D341Med (cell line): ENCODE data around the gene TCOF1.

Experiments
- DNase-seq: peaks from one replicate; pipeline ENCODE4 v3.0.0; 2012; ENCODE audit warnings: low spot score

Gene TCOF1

DNA sequence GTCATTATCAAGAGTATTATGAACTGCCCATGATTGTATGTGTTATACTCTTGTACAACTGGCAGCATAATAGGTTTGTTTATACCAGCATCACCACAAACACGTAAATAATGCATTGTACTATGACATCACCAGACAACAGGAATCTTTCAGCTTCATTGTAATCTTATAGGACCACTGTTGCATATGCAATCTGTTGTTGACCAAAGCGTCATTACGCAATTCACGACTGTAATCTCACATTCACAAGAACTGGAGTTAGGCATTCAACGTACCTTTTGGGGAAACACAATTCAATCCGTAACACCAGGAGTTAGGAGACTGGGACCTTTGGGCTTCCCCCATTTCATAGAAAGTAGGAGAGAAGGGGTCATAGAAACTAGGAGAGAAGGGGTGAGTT lies 34.4 kb upstream of the TCOF1 start:
- DNase-seq: no peak

GRCh38 chr5:150323819-150324218 lies 33.7 kb upstream of the TCOF1 start:
- no peak for DNase-seq

DNA sequence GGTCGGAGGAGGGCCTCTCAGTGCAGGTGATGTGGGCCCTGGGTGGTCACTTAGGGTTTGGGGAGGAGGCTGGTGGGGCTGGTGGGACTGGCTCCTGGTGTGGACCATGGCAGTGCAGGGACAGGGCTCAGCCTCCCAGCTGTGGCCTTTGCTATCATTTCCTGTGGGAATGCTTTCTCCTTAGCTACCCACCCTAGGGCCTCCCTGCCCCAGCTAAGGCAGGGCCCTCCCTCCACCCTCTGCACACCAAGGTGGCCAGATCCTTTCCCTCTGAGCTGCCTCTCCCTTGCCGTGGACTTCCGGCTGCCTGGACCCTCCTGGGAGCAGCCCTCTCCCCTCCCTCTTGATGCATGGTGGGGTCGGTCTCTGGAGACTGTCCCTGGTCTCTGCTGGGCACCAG lies 32.1 kb upstream of the TCOF1 start:
- no peak for DNase-seq

DNA sequence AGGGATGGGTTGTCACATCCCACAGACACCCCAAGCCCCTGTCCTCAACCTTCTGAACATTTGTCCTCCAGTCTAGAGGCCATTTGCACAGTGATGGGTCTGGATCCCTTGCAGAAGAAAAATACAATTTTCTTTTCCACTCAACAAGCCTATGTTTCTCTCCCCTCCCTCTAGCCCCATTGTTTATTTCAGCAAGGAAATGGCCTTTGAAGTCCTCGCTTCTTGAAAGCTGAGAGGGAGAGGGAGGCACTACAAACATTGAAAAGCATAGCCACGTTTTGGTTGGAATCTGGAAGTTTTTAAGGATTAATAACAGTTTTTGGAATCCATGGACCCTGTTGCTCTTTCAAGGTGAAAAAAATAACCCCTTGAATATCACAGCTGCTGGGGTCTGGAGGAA lies 30.8 kb upstream of the TCOF1 start:
- DNase-seq: no peak

GRCh38 chr5:150327139-150327538 lies 30.4 kb upstream of the TCOF1 start:
- no peak for DNase-seq

DNA sequence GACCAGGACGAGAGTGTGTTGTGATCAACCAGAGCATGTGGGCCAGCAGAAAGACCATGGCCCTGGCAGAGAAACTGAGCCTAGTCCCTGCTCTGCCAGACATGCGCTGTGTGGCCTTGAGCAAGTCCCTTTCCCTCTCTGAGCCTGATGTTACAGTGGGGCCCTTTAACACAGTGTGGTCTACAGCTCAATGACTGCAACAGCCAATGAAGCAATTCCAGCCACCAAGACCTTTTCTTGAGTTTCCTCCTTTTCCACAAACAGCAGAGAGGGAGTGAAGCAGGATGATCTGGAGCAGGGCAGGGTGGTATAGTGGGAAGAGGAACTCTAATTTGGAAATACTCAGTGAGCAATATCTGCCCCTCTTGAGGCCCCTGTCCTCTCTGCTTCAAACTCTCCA lies 29.0 kb upstream of the TCOF1 start:
- no peak for DNase-seq

GRCh38 chr5:150329038-150329437 lies 28.5 kb upstream of the TCOF1 start:
- no peak for DNase-seq

- DNase-seq: no peak
These were observed 27.3 kb upstream of the TCOF1 start for GRCh38 chr5:150329881-150330876.

DNA sequence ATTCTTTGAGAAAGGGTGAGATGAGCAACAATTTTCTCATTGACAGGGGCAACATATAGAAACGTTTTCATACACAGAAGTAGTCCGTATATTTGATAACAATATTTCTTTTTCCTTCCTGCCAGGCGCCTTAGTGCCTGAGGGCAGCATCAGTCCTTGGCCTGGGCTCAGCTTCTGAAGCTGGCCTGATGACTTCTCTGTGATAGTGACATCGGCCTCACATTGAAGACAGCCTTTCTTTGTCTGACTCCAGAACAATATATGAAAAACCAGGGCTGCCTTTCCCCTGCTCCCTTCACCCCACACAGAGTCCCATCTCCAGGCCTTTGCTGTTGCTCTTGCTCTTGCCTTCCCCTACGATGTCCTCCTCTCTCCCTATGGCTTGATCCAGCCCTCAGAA lies 24.1 kb upstream of the TCOF1 start:
- DNase-seq: no peak

GRCh38 chr5:150335778-150336177 lies 21.7 kb upstream of the TCOF1 start:
- no peak for DNase-seq

DNA sequence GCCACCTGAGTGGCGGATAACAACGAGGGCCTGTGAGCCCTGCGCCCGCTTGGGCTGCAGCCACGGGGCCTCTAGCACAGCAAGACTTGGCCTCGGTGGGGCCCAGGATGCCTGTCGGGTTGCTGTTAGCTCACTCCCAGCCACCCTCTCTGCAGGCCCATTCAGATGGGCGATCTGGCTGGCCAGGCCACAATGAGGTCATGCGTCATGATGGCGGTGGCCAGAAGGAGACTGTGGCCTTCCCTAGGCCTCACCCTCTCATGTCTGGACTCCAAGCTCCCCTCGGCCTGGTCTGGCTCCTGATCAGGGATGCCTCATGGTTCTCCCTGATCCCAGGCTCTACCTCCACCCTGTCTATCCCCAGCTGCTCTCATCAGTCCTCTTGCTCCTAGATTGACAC lies 19.0 kb upstream of the TCOF1 start:
- no peak for DNase-seq

DNA sequence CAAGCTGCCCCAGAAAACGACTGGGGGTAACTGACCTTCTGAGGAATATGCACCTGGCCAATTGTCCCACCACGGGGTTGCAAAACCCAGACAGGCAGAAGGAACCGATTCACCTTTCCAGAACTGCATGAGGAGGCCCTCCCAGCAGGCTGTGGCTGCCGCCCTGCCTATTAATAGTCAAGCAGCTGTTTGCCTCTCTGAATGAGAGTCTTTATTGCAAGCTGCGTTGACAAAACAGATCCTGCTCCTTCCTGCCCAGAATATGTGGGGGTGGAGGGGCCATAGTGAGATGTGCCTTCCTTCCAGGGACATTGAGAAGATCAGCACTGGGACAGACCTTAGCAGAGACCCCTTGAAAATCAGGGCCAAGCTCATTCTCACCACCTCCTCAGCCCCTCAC lies 18.3 kb upstream of the TCOF1 start:
- DNase-seq: no peak

- DNase-seq: no peak
These were observed 17.7 kb upstream of the TCOF1 start for GRCh38 chr5:150339841-150340240.

DNA sequence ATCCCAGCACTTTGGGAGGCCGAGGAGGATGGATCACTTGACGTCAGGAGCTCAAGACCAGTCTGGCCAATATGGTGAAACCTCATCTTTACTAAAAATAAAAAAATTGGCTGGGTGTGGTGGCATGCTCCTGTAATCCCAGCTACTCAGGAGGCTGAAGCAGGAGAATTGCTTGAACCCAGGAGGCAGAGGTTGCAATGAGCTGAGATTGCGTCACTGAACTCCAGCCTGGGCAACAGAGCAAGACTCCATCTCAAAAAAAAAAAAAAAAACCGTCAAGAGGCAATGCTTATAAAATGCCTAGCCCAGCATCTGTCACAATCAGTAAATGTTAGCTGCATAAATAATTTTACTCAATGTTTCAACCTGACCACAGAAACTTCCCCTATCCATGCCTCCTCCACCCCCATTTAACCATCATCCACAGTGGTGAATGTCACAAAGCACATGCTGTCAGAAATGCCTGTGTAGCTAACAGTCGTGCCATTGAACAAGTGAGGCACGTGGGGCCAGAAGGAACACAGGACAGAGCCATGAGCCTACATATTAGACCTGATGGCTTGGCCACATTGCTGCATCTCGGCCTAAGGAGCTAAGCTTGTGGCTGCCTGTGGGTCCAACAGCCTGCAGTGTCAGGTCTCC lies 16.8 kb upstream of the TCOF1 start:
- DNase-seq: no peak

DNA sequence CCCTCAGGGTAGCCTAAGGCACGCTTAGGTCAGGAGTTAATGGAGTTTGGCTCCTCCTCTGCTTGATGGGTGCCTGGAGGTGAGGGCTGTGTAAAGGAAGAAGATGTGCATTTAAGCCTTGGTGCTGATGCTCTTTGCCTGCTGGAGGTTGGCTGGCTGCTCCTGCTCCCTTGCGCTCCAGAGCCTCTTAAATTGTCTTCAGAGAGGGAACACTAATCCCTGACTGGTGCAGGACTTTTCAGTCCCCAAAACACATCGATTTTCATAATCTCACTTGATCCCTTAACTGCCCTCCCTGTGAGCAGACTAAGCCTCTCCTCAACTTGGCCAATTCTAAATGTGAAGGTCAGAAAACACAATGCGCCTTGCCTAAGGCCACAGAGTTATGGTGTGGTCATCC lies 16.2 kb upstream of the TCOF1 start:
- DNase-seq: peak; percentile 55

- DNase-seq: no peak
These were observed 15.5 kb upstream of the TCOF1 start for GRCh38 chr5:150341989-150342388.

GRCh38 chr5:150342583-150342982 lies 14.9 kb upstream of the TCOF1 start:
- DNase-seq: no peak

DNA sequence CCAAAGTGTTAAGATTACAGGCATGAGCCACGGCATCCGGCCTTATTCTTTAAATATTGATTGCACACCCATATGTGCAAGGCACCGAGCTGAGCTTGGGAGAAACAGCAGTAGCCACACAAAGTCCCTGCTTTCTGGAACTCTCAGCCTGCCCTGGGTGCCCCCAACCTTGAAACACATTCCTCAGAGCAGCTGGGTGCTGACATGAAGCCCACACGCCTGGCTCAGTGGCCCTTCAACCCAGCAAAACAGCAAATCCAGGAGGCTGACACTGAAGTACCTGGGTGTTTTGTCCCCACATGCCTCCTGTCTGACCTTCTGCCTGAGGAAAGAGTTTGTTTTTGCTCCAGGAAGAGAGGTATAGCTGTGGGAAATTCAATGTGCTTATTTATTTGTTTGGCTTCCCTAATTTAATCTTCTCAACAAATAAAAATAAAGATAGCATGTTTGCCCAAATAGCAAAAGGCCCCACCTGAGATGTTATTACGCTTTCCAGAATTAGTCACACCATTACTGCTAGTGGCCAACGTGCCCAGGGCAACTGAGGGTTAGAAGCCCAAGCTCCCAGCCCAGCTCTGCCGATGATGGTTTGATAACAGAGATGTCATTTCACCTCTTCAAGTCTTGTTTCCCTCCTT lies 13.4 kb upstream of the TCOF1 start:
- DNase-seq: no peak

GRCh38 chr5:150345716-150346115 lies 11.8 kb upstream of the TCOF1 start:
- no peak for DNase-seq

DNA sequence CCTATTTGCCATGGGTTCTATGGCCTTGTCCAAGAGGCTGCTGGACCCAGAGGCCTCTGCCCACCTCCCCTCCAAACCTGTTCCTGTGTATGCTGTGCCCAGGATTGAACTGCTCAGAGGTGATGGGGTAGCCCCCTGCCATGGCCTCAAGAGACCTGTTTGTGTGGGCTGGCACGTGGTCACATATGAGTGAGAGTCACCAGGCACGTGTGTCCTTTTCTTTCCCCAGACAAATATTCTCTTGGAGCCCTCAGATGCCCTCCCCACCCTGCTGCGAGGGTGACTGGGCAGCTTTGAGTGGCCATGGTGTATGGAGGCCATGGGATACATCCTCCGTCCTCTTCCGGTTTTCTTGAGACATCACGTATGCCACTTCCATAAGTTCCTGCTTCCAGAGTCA lies 10.9 kb upstream of the TCOF1 start:
- no peak for DNase-seq

DNA sequence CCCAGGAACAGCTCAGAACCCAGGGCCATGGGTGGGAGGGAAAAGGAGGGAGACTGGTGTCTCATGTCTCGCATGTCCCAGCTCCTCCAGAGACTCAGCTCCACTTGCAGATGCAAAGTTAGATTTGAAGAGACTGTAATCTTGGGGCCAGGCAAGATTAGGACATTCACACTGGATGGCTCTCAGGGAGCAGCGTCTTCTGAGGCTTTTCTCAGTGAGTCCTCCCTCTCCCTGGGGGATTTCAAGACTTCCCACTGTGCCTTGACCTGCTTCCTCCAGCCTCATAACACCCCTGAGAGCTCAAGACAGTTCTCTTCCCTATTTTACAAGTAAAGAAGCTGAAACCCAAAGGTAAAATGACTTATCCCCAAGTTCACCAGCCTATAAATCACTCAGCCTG lies 10.5 kb upstream of the TCOF1 start:
- DNase-seq: no peak

- DNase-seq: no peak
These were observed 10.0 kb upstream of the TCOF1 start for GRCh38 chr5:150347451-150347850.

GRCh38 chr5:150349681-150350275 lies 7.7 kb upstream of the TCOF1 start:
- DNase-seq: no peak
